Colon (tissue), 2 donors: ENCODE data around the gene CRB2.

Experiments
- FAIRE-seq: peaks from 2 replicates; lab custom pipeline; 2012; peaks lifted over from hg19 to GRCh38; lab: Jason Lieb, UNC
- donor health status: control.
- donor health status: control.

The CRB2 gene

DNA sequence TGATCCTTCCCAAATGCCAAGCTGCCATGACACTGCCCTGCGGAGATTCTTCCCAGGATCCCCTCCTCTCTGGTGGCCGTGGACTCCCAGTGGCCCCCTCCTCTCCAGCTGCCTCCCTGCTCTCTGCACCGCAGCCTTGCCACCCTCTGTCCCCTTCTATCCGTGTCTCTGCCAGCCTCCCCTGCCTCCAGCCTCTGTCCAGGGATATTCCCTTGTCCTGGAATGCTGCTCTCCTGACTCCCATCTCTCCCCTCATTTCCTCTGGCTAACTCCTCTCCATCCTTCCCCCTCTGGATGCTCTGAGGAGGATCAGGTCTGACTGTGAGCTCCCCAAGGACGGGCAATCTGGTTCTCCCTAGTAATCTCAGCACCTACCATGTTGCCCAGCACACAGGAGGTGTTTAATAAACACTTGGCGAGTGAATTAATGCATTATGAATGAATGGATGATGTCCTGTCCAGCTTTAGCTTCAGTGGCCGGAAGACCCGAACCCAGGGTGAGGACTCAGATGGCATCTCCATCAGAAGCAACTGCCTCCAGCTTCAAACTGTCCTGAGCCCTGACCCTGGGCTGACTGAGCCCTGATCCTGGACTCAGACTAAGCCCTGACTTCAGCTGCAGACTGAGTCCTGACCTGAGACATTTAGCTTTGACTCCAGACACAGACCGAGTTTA is 7.5 kb upstream of the CRB2 start:
- no peak for FAIRE-seq

DNA sequence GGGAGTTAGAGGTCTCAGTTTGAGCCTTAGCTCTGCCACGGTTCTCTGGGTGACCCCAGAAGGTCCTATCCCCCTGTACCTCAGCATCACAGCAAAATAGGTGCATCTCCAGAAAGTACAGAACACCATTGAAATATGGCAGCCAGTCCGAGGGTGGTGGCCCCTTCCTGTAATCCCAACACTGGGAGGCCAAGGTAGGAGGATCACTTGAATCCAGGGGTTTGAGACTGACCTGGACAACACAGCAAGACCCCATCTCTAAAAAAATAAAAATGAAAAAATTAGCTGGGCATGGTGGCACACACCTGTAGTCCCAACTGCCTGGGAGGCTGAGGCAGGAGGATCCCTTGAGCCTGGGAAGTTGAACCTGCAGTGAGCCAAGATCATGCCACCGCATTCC is 7.0 kb upstream of the CRB2 start:
- FAIRE-seq: no peak

DNA sequence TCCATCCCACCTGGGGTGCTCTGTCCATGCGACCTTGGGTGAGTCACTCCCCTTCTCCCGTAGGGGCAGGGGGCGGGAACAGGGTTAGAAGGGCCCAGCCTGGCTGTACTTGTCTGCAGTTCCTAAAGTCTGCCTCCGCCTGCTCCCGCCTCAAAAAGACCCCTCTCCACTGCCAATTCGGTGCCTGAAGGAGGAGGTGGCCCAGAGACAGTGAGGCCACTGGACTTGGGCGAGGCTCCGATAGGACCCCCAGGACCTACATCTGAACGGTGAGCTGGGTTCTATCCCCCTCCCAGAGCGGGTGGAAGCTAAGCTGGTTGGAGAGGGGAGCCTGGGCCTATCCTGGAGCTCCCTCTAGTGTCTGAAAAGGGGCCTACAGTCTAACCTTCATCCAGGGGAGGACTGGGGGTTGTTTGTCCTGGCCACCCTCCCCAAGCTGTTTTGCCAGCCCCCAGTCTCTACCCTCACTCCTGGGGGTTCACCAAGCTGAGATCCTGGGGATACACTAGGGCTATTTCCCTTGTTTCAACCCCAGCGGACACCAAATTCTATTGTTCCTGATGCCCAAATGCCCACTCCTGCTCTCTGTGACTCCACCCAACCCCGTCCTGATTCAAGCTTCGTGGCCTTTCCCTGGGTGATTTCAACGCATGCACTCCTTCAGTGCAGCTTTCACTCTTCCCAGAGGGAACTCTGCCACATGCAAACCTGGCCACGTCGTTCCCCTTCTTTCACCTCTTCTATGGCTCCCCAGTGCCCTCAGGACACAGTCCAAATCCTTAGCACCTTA is 6.1 kb upstream of the CRB2 start:
- FAIRE-seq: no peak

DNA sequence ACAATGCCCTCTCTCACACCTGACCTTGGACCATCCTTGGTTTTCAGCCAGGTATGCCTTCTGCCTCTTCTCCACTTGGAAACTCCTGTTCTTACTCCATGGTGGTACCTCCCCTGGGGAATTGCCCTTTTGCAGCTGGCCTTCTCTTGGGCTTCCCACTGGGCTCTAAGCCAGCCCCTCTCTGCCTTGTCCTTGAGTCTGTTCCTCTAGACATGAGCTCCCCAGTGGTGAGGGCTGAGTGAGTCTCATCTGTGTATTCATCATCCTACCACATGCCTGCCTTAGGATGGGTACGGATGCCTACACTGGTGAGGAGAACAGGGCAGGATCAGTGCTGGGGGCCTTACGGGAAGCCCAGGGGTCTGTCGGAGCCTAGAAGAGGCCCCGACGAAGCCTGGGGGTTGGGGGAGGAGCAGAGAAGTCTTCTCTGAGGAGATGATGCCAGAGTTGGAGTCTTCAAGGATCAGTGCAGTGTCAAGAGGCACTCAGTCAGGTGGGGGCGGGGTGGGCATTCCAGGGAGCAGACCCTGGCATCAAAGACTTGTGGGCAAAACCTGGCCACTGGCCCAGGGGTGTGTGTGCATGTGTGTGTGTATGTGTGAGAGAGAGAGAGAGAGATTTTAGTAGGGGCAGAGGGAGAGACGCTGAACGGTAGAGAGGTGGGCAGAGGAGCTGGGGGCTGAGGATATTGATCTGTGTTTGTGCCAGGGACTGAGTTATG is 5.2 kb upstream of the CRB2 start:
- FAIRE-seq: no peak

DNA sequence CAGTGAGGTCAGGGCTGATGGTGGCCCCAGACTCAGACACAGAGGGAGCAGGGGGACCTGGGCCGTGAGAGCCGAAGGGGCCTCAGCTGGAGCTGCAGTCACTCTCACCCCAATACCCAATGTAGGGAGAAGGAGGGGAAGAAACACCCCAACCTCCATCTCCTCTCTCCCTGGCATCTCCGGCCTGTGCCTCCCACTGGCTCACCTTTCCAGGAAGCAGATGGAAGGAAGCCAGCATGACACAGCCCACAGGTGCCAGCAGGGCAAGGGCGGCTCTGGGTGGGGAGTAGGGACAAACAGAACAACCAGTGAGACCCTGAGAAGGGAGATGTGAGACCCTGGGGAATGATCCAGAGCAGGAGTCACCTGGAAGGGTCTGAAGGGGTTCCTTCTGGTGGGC is 3.0 kb upstream of the CRB2 start:
- FAIRE-seq: no peak

GRCh38 chr9:123353984-123354591 is 1.9 kb upstream of the CRB2 start:
- no peak for FAIRE-seq

DNA sequence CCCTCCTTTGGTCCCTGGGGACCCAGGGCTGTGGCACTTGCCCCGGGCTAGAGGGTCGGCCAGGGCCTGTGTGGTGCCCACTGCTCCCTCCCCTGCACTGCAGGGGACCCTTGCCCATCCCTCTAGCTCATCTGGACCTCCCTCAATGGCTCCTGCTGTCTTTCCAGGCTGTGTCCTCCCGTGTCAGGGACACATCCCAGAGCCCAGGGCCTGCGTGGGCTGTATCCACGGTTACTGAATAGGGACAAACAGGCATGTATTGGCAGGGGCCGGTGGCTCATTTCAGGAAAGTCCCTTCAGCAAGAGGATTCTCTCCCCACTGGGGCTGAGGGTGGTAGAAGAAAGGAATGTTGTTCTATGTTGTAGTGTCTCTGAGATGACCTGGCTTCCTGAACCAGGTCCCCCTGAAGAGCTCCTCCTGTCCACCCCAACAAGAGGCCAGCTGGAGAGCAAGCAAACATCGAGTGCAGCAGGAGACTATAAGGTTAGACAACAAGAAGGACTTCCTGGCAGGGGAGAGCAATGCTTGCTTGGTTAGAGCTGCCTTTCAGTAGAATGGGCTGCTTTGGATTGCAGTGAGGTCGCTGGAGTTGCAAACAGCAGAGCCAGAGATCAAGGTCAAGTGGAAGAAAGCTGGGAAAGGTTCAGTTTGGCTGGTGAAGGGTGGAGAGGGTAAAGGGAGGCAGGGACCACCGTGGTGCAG is 1.0 kb upstream of the CRB2 start:
- FAIRE-seq: no peak

DNA sequence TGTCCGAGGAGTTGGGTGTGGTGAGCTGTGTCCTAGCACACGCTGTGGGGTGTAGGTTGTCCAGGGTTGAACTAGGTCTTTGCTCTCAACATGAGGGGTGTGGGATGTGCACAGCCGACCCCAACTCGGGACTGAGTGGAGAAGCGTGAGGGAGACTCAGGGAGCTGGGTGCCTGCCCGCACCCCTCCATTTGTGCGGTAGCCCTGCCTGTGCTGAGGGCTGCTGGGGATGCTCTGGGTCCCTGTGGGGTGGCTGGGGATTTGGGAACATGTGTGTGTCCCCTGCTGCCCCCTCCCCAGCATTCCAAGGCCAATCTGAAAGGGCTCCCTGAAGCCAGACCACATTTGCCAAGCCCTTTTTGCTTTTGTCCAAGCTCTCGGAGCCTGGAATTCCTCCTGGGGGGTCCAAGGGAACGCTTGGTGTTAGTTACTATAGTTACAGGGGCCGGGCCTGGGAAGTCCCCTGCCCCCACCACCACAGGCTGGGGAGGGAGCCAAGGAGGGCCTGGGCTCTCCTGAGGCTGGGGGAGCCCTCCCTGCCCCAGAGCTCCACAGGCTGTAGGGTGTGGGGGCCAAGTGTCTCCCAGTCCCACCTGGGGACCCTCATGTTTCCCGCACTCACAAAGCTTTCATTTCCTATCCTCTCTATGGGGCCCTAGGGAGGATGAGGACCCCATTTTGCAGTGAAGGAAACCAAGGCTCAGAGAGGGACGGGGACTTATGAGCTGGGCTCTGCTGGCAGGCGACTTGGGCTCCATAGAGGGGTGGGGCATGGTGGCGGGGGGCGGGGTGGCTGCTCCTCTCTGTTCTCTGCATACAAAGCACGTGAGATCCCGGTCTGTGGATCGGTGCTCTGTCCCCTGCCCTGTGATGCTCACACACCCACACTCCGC is 1.1 kb downstream of the CRB2 start:
- FAIRE-seq: no peak

DNA sequence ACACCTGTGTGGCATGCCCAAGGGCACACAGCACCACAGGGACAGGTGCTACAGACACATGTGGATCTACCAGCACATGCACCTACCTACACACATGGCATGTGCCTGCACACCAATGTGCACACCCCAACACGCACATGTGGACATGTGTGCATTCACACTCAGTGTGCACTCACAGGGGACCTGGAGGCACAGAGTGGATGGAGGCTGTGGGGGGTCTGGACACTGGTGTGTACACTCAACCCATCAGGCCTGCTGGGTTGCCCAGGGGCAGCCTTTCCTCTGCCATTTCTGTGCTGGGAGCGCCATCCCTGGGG is 1.7 kb downstream of the CRB2 start:
- no peak for FAIRE-seq

GRCh38 chr9:123358181-123358905 is 2.3 kb downstream of the CRB2 start:
- no peak for FAIRE-seq

- no peak for FAIRE-seq
Measured at GRCh38 chr9:123359106-123359505, 3.1 kb downstream of the CRB2 start.

DNA sequence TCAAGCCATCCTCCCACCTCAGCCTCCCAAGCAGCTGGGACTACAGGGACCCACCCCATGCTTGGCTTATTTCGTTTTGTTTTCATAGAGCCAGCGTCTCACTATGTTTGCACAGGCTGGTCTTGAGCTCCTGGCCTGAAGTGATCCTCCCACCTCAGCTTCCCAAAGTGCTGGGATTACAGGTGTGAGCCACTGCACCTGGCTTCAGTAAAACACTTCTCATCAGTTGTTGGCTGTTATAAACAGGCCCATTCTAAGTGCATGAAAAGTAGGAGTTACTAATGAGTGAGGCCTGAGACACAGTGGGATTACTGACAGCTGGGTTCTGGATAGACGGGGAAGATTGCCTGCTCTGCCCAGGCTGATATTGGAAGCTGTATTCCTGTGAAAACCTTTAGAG is 3.5 kb downstream of the CRB2 start:
- no peak for FAIRE-seq

DNA sequence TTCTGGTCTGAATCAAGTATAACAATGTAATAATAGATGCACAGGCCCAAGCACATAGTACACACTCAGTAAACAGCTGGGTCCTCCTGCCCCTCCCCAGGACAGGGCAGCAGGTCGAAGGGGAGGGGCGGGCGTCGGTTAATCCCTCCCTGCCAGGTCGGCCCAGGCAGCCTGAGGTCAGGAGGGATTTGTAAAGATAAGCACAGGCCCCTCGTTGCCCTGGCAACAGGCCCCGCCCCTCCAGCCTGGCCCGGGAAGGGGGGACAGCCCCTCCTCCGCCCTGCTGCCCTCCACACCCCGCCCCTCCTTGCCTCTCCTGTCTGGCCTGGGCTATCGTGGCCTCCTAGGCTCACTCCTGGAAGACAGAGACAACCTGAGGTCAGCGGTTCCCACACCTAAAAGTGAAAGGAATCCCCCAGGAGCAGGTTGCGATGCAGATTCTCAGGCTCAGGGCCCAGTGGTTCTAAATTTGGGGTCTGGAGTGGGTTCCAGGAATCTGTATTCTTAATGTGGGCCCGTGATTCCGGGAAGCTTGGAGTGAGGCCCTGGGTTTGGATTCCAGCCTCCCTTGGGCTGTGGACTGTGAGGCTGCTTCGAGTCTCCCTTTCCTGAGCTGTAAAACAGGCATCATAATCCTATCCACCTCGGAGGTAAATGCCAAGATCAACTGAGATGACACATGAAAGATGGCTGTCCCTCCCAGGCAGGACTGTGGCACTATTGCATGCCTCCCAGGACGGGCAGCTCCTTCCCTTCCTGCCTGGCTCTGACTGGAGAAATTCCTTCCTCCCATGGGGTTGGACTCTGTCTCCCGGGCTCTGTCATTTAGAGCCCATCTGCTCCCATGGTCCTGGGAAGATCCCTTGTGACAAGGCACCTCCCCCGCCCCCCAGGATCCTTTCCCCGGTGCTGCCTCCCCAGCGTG is 4.4 kb downstream of the CRB2 start:
- FAIRE-seq: no peak

- no peak for FAIRE-seq
Measured at GRCh38 chr9:123361086-123361730, 5.2 kb downstream of the CRB2 start.

- FAIRE-seq: no peak
Measured at GRCh38 chr9:123361731-123362510, 5.9 kb downstream of the CRB2 start.

- no peak for FAIRE-seq
Measured at GRCh38 chr9:123362856-123363255, 6.9 kb downstream of the CRB2 start.

- FAIRE-seq: no peak
Measured at GRCh38 chr9:123364241-123364824, 8.3 kb downstream of the CRB2 start.
